T-helper 9 cell (primary cell): ENCODE data around the gene RASGRP4.
"Not testable (repeated sequence)": the region's sequence is repeated elsewhere in the genome, so short reads cannot be mapped to it uniquely, and the experiment has no call there.

ENCODE experiments used
- DNase-seq: peaks from one replicate; pipeline ENCODE4 v3.0.0-alpha.2; 2020

RASGRP4 gene

DNA sequence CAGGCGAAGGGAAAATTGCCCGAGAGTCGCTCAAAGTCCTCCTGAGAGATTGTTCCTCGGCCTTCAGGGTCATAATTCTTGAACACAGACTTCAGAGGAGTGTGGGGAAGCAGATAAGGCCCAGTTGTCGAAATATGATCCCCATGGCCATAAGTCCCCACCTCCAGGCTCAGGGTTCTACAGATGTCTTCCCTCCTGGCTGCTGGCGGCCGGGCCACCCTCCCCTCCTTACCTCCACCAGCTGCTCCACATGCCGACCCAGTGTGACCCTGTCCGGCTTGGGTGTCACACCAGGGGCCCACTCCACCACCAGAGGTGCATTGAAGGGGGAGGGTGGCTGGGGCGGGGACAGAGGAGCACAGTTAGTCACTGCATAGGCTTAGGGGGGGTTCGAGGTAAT, 13.1 kb downstream of the RASGRP4 start:
- no peak for DNase-seq

DNA sequence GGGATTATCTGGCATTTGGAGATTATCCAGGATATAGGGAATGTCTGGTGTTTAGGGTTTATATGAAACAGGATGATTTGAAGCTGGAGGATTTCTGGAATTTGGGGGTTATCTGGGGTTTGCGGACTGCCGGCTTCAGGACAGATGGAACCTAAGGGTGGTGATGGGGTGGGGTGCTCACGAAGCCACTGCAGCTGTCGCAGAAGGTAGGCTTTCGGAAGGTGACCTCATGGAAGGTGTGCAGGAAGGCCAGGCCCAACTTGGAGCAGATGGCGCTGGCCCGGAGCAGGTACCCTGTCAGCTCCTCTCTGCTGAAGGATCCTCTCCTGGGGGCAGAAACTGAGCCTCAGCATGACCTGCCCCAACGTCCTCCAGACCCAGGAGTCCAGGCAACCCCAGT, 13.5 kb downstream of the RASGRP4 start:
- no peak for DNase-seq

DNA sequence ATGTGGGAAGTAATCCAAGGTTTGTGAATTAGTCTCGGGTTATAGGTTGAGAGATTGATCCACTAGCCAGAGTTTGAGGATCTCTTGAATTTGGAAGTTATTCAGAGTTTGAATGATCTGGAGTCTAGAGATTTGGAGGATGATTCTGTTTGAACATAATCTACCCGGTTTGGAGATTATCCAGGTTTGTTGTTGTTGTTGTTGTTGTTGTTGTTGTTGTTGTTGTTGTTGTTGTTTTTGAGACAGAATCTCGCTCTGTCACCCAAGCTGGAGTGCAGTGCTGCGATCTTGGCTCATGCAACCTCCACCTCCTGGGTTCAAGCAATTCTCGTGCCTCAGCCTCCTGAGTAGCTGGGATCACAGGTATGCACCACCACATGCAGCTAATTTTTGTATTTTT, 14.1 kb downstream of the RASGRP4 start:
- DNase-seq: not testable (repeated sequence)

DNA sequence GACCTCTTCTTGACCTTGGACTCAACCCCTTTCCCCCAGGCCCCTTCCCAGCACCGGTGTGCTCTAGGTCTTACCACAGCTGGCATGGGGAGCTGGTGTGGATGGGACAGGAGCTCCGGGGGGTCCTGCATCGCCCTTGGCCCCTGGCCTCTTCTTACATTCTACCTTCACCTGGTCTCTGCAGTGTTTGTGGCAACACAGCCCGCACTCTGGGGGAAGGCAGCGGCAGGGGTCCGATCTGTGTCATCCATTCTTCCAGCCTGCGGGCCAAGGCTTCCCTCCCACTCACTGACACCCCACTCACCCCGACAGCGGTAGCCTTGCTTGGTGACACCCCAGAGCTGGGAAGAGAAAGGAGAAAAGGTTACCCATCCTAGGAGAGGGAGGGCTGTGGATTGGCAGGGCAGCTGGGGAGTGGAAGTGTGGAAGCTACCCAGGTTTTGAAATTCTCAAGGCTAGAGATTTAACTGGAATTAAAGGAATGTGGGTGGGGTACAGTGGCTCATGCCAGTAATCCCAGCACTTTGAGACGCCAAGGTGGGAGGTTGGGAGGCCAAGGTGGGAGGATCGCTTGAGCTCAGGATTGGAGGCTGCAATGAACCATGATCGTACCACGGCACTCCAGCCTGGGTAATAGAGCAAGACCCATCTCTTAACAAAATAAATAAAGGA, 14.8 kb downstream of the RASGRP4 start:
- no peak for DNase-seq

DNA sequence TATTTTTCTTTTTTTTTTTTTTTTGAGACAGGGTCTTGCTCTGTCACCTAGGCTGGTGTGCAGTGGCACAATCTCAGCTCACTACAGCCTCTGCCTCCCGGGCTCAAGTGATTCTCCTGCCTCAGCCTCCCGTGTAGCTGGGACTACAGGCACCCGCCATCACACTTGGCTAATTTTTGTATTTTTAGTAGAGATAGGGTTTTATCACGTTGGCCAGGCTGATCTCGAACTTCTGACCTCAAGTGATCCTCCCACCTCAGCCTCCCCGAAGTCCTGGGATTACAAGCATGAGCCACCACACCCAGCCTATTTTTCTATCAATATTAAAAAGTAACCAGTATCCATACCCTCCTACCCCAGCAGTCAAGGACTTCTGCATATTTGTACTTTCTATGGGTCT, 15.6 kb downstream of the RASGRP4 start:
- not testable (repeated sequence) for DNase-seq

DNA sequence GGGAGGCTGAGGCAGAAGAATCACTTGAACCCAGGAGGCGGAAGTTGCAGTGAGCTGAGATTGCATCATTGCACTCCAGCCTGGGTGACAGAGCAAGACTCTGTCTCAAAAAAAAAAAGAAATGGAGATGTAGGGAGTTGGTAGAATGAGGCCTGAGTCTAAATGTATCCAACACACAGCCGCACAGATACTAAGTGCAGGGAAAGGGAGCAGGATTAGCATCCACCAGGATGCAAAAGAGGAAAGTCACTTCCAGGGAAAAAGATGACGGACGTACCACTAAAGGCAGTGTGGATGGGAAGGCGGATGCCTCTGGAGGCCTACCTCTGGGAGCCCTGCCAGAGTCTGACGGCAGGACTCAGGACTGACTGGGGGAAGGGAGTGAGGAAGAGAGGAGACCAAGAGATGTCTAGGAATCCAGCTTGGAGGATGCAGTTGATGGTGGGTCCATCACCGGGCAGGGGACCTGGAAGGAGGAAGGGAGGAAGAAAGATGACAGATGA, 16.3 kb downstream of the RASGRP4 start:
- DNase-seq: no peak

DNA sequence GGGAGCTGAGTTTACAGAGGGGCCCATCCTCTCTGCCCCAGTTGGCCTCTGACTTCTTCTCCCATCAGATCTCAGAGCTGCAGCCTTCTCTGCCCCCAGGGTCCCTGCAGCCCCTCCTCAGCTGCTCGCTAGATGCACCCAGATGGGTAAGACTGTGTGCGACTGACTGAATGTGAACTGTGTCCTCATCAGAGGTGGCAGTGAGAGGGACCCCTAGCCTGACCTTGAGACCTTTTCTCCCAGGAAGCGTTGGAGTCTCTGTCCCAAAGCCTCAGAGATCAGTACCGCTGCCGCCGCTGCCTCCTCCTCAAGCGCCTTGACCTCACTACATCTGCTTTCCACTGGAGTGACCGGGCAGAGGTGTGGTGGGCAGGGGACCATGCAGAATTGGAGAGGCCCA, 20.7 kb downstream of the RASGRP4 start:
- no peak for DNase-seq

DNA sequence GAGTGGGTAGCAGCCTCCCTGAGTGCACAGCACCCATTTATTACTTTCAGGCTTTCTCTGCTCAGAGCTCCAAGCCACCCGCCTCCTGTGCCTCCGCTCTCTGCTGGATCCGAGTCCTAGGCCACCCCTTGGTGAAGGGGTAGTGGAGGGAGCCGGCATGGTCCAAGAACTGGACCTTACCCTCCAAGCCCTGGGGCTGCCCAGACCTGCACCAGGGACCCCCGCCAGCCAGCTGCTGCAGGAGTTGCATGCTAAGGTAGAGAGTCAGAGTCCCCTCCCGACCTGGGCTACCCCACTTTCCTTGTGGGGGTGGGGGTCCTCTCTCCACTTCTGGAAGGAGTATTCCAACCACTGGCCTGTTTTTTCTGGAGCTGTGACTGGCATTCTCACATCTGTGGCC, 21.2 kb downstream of the RASGRP4 start:
- no peak for DNase-seq

DNA sequence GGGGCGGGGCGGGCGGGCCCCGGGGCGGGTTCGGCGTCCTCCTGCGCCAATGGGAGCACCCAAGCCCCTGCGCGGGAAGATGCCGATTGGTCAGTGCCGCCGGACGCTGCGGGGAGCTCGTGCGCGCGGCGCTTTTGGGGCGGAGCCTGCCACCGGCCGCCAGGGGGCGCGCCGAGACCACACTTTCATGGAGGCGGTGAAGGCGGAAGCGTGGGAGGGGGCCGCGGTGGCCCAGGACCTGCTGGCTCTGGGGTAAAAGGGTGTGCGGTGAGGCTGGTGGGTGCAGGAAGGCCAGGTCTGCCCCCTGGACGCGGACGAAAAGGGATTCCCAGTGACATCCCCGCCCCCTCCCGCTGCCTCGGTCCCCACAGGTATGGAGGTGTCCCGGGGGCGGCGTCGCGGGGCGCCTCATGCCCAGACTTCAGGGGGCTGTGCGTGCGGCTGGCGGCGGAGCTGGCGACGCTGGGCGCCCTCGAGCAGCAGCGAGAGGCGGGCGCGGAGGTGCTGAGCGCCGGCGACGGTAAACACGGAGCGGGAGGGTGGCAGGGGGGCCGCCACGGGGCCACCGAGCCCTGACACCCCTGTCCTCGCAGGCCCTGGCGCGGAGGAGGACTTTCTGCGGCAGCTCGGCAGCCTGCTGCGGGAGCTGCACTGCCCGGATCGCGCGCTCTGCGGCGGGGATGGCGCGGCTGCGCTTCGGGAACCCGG, 22.9 kb downstream of the RASGRP4 start, which contains the start of gene FAM98C:
TSS of gene FAM98C (plus strand) at position 127 of the 708 bp plus-strand sequence. CDS start at position 188, 61 bp downstream.
- peak; percentile 97 for DNase-seq

DNA sequence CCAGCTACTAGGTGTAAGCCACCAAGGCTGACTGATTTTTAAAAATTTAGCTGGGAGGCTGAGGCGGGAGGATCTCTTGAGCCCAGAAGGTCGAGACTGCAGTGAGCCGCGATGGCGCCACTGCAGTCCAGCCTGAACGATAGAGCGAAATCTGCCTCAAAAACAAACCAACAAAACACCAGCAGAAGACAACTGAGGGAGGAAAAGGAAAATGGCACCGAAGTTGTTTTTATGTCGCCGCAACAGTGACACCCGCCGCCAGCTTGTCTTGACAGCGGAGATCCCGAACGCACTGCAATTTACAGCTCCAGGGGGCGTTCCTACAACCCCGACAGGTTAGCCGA, 23.4 kb downstream of the RASGRP4 start:
- no peak for DNase-seq

DNA sequence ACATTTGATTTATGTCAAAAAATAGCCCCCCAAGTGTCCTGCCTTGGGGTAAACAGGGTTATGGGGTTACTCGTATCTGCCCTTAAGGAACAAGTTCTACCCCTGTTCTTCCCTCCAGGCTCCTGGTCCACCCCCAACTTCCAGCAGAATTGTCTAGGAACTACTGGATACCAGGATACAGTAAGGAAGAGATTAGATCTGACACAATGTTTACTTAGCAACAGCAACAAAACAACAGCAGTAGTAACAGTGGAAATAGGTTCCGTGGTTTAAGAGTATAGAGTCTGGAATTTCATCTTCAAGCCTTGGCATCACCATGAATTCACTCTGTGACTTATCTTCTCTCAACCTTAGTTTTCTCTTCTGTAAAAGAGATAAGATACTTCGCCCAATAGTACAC, 24.9 kb downstream of the RASGRP4 start:
- DNase-seq: no peak

DNA sequence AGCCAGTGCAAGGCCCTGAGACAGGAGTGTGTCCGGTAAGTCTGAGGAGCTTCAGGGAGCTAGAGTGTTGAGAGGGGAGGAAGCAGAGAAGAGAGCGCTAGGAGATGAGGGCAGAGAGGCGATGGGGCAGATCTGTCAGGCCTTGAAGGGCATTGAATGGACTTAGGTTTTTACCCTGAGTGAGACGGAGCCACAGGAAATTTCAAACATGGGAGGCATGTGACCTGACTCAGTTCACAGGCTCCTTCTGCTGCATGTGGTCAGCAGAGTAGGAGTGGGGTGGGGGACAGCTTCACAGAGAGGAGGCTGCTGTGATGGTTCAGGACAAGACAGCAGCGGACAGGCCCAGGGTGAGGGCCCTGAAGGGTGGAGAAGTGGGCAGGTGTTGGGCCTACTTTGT, 25.7 kb downstream of the RASGRP4 start:
- no peak for DNase-seq

DNA sequence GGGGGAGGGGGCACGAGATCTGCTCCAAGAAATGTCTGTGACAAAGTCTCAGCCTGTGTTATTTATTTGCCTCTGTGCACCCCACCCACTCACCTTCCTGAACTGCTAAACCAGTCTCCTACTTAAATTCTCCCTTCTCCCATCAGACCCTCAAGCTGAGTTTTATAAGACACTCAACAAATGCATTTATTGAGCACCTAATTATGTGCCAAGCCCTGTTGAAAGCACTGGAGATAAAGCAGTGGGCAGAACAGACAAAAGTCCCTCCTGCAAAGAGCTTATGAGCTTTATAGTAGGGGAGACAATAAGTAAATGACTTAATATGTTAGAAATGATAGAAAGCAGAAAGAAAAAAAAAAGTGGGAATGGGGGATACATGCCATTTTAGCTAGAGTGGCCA, 26.5 kb downstream of the RASGRP4 start:
- DNase-seq: no peak

DNA sequence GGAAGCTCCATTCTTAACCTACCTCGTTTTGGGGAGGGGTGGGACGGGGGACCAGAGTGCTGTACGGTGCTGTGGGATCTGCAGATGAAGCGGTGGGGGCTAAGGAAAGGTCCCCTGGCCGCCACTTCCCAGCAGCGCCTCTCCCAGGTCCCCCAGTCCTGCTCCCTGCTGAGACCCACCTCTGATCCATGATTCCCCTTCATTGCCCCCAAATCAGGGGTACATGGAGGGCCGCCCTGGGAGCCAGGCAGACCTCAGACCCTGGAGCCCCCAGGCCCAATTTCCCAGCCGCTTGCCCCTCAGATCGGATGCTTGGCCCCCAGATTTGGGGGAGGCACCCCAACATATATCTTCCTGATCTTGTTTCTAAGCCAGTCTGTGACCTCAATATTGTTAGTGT, 26.9 kb downstream of the RASGRP4 start:
- no peak for DNase-seq

DNA sequence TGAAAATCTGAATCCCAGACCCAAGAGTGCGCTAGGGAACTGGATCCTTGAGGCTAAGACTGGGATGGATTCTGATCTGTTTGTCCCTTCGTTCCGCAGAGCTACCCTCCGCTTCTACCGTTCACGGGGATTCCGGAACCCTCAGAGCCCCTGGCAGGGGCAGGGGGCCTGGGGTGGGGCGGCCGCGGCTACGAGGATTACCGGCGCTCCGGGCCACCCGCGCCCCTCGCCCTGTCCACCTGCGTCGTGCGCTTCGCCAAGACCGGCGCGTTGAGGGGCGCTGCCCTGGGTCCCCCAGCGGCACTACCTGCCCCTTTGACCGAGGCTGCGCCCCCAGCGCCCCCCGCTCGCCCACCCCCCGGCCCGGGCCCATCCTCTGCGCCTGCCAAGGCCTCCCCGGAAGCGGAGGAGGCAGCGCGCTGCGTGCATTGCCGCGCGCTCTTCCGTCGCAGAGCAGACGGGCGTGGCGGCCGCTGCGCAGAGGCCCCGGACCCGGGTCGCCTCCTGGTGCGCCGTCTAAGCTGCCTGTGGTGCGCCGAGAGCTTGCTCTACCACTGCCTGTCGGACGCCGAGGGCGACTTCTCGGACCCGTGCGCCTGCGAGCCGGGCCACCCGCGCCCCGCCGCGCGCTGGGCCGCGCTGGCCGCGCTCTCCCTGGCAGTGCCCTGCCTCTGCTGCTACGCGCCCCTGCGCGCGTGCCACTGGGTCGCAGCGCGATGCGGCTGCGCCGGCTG, 30.5 kb downstream of the RASGRP4 start:
- DNase-seq: no peak

DNA sequence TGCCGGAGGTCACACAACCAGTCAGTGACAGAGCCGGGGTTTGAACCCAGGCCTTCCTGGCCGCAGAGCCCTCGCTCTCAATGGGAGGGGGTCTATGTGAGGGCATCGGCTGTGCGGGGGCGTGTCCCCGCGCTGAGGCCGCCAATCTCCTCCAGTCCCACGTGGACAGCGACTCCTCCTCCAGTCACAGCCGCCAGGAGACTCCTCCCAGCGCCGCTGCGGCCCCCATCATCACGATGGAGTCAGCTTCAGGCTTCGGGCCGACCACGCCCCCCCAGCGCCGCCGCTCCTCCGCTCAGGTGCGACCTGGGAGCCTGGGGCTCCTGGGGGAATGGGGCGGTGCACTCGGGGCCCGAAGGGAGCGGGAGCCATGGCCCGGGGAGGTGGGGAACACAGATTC, 31.5 kb downstream of the RASGRP4 start:
- peak; percentile 49 for DNase-seq

DNA sequence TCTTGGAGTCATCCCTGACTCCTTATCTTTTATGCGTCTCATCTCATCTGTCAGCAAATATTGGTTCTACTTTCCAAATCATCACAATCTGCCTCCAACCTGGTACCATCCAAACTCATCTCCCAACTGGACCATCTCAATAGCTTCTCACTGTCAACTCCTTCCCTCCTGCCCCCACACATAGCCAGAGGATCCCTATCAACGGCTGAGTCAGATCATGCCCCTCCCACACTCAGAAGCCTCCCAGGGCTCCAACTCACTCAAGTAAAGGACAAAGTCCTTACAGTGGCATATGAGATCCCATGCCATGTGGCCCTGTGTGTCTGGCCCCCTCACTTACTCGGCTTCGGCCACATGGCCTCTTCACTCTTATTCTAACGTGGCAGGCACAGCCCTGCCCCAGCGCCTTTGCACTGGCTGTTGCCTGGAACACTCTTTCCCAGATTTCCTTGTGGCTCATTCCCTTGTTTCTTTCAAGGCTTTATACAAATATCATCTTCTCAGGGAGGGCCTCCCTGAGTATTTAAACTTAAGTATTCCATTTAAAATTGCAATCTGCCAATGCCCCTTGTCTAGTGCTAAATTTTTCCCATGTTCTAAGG, 33.2 kb downstream of the RASGRP4 start:
- no peak for DNase-seq

DNA sequence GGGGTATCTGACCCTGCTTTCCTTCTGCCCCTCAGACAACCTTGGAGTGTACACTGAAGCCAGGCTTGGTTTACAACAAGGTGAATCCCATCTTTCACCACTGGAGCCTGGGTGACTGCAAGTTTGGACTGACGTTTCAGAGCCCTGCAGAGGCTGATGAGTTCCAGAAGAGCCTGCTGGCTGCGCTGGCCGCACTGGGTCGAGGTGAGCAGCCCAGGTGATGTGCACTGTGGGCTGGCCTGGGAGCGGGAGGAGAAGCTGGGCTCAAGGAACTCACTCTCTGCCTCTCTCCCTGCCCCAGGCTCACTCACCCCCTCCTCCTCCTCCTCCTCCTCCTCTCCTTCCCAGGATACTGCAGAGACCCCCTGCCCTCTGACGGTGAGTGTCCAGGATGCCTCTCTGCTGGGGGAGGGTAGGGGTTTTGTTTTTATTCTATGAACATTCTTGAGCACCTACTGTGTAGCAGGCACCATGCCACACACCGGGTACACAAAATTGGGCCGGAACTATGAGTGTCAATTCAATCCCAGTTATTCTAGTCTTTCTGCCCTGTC, 34.0 kb downstream of the RASGRP4 start:
- DNase-seq: no peak

DNA sequence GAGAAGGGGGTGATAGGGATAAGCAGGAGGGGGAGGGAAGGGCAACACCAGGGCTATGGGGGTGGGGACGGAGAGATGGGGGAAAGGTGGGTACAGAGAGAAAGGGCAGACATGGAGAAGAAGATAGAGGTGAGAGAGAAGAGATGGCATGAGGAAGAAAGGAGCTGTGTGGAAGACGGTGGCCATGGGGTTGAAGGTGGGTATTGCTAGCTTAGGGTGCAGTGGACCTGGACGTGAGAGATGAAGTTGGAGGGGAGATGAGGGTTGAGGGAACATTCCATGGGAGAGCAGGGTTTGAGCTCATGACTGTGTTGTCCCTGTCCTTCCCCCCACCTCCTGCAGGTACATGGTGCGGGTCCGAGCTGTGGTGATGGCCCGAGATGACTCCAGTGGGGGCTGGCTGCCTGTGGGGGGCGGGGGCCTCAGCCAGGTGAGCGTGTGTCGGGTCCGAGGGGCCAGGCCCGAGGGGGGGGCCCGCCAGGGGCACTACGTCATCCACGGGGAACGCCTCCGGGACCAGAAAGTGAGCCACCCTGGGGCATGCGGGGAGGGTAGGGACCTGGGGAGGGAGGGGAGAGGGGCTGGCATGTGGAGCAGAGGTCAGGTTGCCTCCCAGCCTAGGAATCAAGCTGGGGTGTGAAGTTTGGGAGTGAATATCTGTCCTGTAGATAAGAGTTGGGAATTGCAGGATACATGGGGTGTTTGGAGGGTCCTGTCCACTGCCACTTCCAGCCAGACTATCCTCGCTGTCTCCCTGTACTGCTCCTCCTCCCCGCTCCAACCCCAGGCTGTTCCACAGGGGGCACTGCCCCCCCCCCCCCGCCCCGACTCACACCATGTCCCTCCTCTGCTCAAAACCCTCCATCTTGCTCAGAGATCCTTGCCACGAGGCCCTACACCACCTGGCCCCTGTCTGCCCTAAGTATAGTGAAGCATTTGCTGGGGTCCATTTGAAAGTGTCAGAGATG, 35.8 kb downstream of the RASGRP4 start:
- no peak for DNase-seq

DNA sequence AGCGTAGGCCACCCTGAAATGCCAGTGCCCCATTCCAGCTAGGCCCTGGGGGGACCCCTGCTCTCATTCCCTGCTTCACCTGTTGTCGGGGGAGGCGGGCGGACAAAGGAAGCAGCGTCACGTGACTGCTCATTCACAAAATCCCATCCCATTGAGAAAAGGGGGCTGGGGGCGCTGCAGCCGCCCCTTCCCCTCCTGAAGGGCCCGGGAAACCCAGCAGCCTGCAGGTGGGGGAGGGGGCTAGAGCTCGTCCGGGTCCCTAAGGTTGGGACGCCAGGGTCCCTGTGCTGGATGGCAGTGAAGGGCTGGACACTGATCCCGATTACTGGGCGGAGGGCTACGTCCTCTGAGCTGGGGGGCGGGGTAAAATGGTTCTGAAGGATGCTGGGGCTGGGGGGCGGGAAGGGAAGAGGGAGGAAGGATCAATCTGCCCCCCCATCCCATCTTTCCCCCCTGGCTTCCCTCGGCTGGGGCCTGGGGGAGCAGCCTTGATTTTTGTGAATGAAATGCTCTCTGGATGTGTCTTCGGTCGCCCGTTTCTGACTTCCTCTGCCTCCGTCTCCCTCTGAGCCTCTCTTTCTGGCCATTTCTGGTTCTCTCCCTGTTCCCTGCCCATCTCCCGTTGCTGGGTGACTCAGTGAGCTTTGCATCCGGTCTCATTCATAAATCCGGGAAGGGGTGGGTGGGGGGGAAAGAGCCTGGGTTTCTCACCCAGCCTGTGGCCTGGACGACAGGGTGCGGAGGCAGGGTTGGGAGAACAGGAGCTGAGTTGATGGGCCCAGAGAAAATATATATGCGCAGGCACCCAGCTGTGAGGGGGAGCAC, 36.7 kb downstream of the RASGRP4 start:
- DNase-seq: no peak
